Adipocyte (in vitro differentiated cells): ENCODE data around the gene RPRM.
A peak's percentile ranks its signal among the peaks of the same experiment; 100 is the strongest.
"Not testable (repeated sequence)": the region's sequence is repeated elsewhere in the genome, so short reads cannot be mapped to it uniquely, and the experiment has no call there.

Source experiments
- DNase-seq: peaks from one replicate; pipeline ENCODE4 v3.0.0-alpha.2; 2015; ENCODE audit warnings: low read depth
- H3K27me3 ChIP-seq: replicated peaks from 2 replicates; pipeline ENCODE4 v1.7.0; 2013; ENCODE audit warnings: mild to moderate bottlenecking, low read length, moderate library complexity; ENCODE audit not compliant: control insufficient read depth, insufficient read depth
- H3K36me3 ChIP-seq: 2 replicates; pipeline ENCODE4 v1.7.0; 2013; ENCODE audit warnings: low read length, mild to moderate bottlenecking, moderate library complexity; ENCODE audit not compliant: control insufficient read depth, insufficient read depth, severe bottlenecking
- H3K4me1 ChIP-seq: 2 replicates; pipeline ENCODE4 v1.7.0; 2013; ENCODE audit warnings: mild to moderate bottlenecking, low read length, moderate library complexity; ENCODE audit not compliant: control insufficient read depth, insufficient read depth
- H3K4me3 ChIP-seq: 2 replicates; pipeline ENCODE4 v1.7.0; 2013; ENCODE audit warnings: mild to moderate bottlenecking, low read length, moderate library complexity
- H3K9ac ChIP-seq: 2 replicates; pipeline ENCODE4 v1.7.0; 2013; ENCODE audit warnings: mild to moderate bottlenecking, low read length, moderate library complexity
- H3K9me3 ChIP-seq: 2 replicates; pipeline ENCODE4 v1.7.0; 2013; ENCODE audit warnings: mild to moderate bottlenecking, low read length, moderate library complexity; ENCODE audit not compliant: control insufficient read depth

RPRM gene

GRCh38 chr2:153478289-153479261, at the start of gene RPRM:
TSS of gene RPRM (minus strand) at chr2:153478762. CDS start at chr2:153478565, 197 bp downstream.
- peak; percentile 60 for DNase-seq
- no peaks in the 10 kb centered on the region for H3K9me3 ChIP-seq
- H3K27me3 ChIP-seq: peaks cover 43% of the 10 kb centered on the region
- peak within 1 kb of the TSS; percentile 79 for H3K4me3 ChIP-seq
- no peaks in the 10 kb centered on the region for H3K36me3 ChIP-seq
- peaks cover 28% of the 10 kb centered on the region for H3K4me1 ChIP-seq
- H3K9ac ChIP-seq: no peak within 1 kb of the TSS

- no peaks in the 10 kb centered on the region for H3K27me3 ChIP-seq
- H3K9ac ChIP-seq: no peak overlapping the region
- peak; percentile 69 for DNase-seq
- H3K4me3 ChIP-seq: no peak overlapping the region
- no peaks in the 10 kb centered on the region for H3K9me3 ChIP-seq
- no peaks in the 10 kb centered on the region for H3K36me3 ChIP-seq
- no peaks in the 10 kb centered on the region for H3K4me1 ChIP-seq
These were observed 40.8 kb upstream of the RPRM start for GRCh38 chr2:153519257-153519875.

- H3K4me1 ChIP-seq: no peaks in the 10 kb centered on the region
These were observed 33.8 kb upstream of the RPRM start for GRCh38 chr2:153512331-153512730.

GRCh38 chr2:153510996-153511395, 32.4 kb upstream of the RPRM start:
- Histone ChIP-seq H3K9ac (no peak overlapping the region), H3K4me1 (no peaks in the 10 kb centered on the region), H3K4me3 (no peak overlapping the region), H3K27me3 (no peaks in the 10 kb centered on the region), H3K36me3 (no peaks in the 10 kb centered on the region), H3K9me3 (peaks cover 9% of the 10 kb centered on the region)
- DNase-seq: no peak

More at GRCh38 chr2:153512331-153512730, 33.8 kb upstream of the RPRM start:
- Histone ChIP-seq H3K4me3 (no peak overlapping the region), H3K27me3 (no peaks in the 10 kb centered on the region), H3K36me3 (no peaks in the 10 kb centered on the region), H3K9ac (no peak overlapping the region), H3K9me3 (no peaks in the 10 kb centered on the region)
- no peak for DNase-seq

GRCh38 chr2:153509133-153509532, 30.6 kb upstream of the RPRM start:
- H3K9me3 ChIP-seq: peaks cover 13% of the 10 kb centered on the region
- H3K4me3 ChIP-seq: no peak overlapping the region
- H3K36me3 ChIP-seq: no peaks in the 10 kb centered on the region
- H3K9ac ChIP-seq: no peak overlapping the region
- DNase-seq: no peak
- no peaks in the 10 kb centered on the region for H3K4me1 ChIP-seq
- no peaks in the 10 kb centered on the region for H3K27me3 ChIP-seq

- H3K4me1 ChIP-seq, H3K27me3 ChIP-seq, H3K36me3 ChIP-seq, H3K4me3 ChIP-seq, H3K9ac ChIP-seq, DNase-seq: not testable (repeated sequence)
- H3K9me3 ChIP-seq: peaks cover 13% of the 10 kb centered on the region
These were observed 27.9 kb upstream of the RPRM start for GRCh38 chr2:153506499-153506898.

DNA sequence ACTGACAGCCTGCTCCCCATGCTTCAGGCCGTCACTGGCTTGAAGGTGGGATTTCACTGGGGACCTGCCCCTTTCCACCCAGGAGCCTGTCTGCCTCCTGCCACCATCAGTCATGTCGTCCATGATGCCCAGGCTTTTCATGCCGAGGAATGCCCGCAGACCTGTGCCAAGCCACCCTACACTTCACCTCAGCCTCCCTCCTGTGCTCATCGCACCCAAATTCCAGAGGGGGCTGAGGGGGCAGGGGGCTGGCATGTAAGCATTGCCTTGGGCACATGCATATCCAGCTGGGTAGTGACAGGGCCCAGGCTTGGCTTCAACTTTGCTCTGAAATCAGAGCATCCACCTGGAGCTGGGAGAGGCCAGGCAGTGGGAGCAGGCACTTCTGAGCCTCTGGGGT, 20.9 kb upstream of the RPRM start:
- H3K9ac ChIP-seq: no peak overlapping the region
- H3K36me3 ChIP-seq: no peaks in the 10 kb centered on the region
- DNase-seq: no peak
- no peaks in the 10 kb centered on the region for H3K9me3 ChIP-seq
- H3K27me3 ChIP-seq: no peaks in the 10 kb centered on the region
- no peaks in the 10 kb centered on the region for H3K4me1 ChIP-seq
- no peak overlapping the region for H3K4me3 ChIP-seq

- no peak overlapping the region for H3K4me3 ChIP-seq
- no peaks in the 10 kb centered on the region for H3K9me3 ChIP-seq
- no peaks in the 10 kb centered on the region for H3K4me1 ChIP-seq
- DNase-seq: no peak
- H3K9ac ChIP-seq: no peak overlapping the region
- no peaks in the 10 kb centered on the region for H3K36me3 ChIP-seq
- no peaks in the 10 kb centered on the region for H3K27me3 ChIP-seq
These were observed 19.5 kb upstream of the RPRM start for GRCh38 chr2:153497938-153498629.

DNA sequence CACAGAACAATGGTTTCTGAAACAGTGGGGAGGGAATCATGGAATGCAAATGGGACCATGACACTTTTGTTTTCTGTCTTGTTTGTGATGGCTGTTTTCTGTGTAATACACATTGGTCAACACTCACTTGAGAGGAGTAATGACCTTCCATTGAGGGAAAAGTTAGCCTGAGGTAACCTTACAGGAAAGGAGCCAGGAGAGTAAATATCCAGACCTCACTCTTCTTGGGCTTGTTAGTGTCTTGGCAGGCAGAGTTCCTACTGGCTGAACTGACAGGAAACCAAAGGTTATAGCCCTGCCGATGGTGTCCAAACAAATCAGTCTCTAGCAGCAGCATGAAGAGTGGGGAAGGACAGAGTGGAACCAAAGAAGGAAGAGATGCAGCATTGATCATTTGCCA, 17.2 kb upstream of the RPRM start:
- H3K4me1 ChIP-seq: no peaks in the 10 kb centered on the region
- no peaks in the 10 kb centered on the region for H3K27me3 ChIP-seq
- no peak overlapping the region for H3K4me3 ChIP-seq
- no peaks in the 10 kb centered on the region for H3K9me3 ChIP-seq
- H3K9ac ChIP-seq: no peak overlapping the region
- no peak for DNase-seq
- no peaks in the 10 kb centered on the region for H3K36me3 ChIP-seq

DNA sequence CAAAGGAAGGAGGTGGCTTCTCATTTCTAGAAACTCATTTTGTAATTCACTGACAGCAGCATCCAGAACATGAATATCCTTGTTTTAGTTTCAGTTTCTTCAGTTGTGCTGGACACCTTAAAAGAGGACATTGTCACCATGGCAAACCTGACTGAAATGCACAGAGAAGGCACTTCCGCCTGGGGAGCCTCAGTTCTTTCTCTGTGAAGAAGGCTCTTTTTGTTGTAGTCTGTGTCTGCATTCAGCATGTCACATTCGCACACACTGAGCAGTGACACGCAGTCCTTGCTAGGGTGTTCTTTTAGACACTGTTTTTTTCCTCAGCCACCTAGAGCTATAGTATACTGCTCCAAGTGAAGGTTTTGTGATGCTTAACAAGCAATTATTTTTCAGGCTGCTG, 9.5 kb upstream of the RPRM start:
- Histone ChIP-seq H3K9ac (no peak overlapping the region), H3K4me1 (no peaks in the 10 kb centered on the region), H3K4me3 (no peak overlapping the region), H3K36me3 (no peaks in the 10 kb centered on the region), H3K27me3 (no peaks in the 10 kb centered on the region), H3K9me3 (no peaks in the 10 kb centered on the region)
- no peak for DNase-seq

DNA sequence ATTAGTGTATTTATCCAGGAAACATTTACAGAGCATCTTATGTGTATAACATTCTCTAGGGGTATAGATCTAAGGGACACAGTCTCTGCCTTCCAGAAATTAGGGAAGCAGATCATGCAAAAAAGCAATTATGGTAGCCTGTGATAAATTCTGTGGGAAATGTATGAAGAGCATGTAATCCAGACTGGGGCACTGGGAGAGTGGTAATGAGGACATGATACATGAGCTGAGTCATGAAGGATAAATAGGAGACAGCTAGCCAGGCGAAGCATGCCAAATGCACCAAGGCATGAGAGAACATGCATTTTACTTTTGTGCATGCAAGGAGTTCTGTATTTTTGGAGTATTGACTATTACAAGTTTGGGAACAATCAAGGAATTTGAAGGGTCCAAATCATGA, 8.9 kb upstream of the RPRM start:
- H3K4me3 ChIP-seq: no peak overlapping the region
- no peak overlapping the region for H3K9ac ChIP-seq
- H3K9me3 ChIP-seq: no peaks in the 10 kb centered on the region
- no peak for DNase-seq
- H3K36me3 ChIP-seq: no peaks in the 10 kb centered on the region
- no peaks in the 10 kb centered on the region for H3K4me1 ChIP-seq
- no peaks in the 10 kb centered on the region for H3K27me3 ChIP-seq
